Measurements from ENCODE around the gene CCDC201.

DNA sequence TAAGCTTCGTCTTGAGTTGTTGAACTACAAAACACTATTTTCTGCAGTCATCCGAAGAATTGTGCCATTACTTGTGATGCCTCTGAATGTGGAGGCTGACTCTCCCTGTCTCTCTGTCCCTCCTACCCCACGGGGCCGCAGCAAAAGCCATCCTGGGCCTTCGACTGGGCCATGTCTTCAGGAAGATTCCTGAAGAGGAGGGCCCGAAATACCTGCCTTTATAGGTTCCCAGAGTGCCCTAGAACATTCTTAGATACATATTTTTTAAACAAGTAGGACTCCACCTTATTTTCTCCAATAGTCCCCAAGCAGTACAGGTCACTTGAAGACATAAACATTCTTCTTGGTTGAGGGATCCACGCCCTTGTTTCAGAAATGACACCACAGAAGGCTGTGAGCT is 40.1 kb upstream of the CCDC201 start:
- TF ChIP-seq, protein P1, sequence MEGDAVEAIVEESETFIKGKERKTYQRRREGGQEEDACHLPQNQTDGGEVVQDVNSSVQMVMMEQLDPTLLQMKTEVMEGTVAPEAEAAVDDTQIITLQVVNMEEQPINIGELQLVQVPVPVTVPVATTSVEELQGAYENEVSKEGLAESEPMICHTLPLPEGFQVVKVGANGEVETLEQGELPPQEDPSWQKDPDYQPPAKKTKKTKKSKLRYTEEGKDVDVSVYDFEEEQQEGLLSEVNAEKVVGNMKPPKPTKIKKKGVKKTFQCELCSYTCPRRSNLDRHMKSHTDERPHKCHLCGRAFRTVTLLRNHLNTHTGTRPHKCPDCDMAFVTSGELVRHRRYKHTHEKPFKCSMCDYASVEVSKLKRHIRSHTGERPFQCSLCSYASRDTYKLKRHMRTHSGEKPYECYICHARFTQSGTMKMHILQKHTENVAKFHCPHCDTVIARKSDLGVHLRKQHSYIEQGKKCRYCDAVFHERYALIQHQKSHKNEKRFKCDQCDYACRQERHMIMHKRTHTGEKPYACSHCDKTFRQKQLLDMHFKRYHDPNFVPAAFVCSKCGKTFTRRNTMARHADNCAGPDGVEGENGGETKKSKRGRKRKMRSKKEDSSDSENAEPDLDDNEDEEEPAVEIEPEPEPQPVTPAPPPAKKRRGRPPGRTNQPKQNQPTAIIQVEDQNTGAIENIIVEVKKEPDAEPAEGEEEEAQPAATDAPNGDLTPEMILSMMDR (IDR thresholded peaks at IDR 0.05), result no peak
- TF ChIP-seq POLR2A (IDR thresholded peaks at IDR 0.05), result no peak
